ENCODE measurements around the gene CEP131. TPM values are rescaled to one million over a fixed set of nuclear protein-coding genes. Genes with fewer than 3 reads are reported as not detected.

The CEP131 gene
- total and polyA plus RNA-seq, 5 donors from 2014 or later: 1.4 to 9.9 (median 2.0) TPM

DNA sequence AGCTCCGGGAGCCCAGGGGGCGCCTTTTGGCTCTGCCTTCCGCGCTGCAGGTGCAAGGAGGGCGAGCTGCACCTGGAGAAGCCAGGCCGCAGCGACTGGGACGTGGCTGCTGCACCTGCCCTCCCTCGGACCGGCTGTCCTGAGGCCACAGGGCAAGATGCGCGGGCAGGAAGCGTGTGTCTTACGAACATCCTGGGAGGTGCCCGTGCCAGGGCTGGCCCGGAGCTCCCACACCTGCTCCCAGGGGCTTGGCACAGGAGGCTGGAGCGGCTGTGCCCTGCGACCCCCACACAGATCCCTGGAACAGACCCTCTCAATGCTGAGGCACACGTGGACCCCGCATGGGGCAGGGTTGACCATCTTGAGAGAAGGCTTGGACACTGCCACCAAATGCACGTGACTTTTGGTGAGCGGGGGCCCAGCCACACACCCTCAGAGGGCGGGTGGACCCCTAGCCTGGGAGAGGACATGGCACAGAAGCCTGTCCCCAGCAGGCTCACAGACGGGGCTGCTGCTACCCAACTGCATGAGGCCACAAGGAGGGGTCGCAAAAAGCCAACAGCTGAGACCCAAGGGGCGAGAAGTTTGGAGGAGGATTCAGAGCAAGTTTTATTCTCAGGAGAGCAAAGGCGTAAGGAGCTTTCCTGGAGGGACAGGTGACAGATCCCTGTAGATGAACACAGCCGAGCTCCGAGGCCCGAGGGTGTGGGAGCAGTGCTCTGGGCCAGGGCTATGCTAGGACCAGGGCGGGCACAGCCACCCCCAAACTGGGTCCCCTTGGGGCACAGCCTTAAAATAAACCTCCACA is 27.7 kb upstream of the CEP131 start:
- Histone ChIP-seq H3K4me3 (ENCODE audit: low read depth, low read length) (no peak overlapping the region), H3K27me3 (ENCODE audit: control insufficient read depth, insufficient read depth, low read length) (no peaks in the 10 kb centered on the region), H3K9me3 (ENCODE audit: control insufficient read depth in 2 of 2, low read length in 2 of 2) (no peaks in the 10 kb centered on the region), H3K27ac (ENCODE audit: insufficient read depth, low read length, poor library complexity, severe bottlenecking) (no peak overlapping the region), H3K4me1 (ENCODE audit: control insufficient read depth, insufficient read depth, low read length, poor library complexity, severe bottlenecking) (no peaks in the 10 kb centered on the region), H3K36me3 (ENCODE audit: control insufficient read depth, insufficient read depth, low read length) (peaks cover 24% of the 10 kb centered on the region)
- no peaks in the 10 kb centered on the region for H3K27me3 Mint-ChIP-seq
- H3K4me3 Mint-ChIP-seq: no peak overlapping the region
- no peak for DNase-seq
- no peak for ATAC-seq (ENCODE audit: low read depth in 2 of 2)
- no peak overlapping the region for H3K27ac Mint-ChIP-seq
- H3K9me3 Mint-ChIP-seq: peaks cover 0 to 1% (median 0%) of the 10 kb centered on the region in 7 donors
- peaks cover 3 to 10% (median 8%) of the 10 kb centered on the region in 4 donors for H3K4me1 Mint-ChIP-seq
- peaks cover 11% of the 10 kb centered on the region for H3K36me3 Mint-ChIP-seq

DNA sequence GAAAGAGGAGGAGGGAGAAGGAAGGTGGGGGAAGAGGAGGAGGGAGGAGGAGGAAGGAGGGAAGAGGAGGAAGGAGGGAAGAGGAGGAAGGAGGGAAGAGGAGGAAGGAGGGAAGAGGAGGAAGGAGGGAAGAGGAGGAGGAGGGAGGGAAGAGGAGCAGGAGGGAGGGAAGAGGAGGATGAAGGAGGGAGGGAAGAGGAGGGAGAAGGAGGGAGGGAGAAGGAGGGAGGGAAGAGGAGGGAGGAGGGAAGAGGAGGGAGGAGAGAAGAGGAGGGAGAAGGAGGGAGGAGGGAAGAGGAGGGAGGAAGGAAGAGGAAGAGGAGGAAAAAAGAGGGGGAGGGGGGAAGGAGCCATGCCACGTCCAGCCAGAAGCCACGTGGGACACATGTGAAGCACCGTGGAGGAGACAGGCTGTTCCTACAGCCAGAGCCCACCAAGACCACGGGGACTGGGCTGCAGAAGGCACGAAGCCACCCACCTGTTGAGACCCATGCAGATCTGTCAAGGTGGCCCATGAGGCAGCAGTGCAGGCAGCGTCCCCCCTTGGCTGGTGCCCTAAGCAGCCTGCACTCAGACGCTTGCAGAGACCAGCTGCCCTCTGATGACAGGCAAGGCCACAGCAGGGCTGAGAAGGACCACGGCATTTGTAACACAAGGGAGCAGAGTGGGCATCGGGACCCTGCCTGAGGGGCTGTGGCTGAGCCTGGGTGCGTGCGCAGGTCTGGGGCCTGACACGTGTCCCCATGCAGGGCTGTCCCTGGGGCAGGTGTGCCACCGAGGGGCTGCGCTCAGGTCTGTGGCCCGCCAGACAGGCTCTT is 26.7 kb upstream of the CEP131 start:
- Histone ChIP-seq H3K9me3 (ENCODE audit: control insufficient read depth in 2 of 2, low read length in 2 of 2) (no peaks in the 10 kb centered on the region), H3K27ac (ENCODE audit: insufficient read depth, low read length, poor library complexity, severe bottlenecking) (no peak overlapping the region), H3K4me1 (ENCODE audit: control insufficient read depth, insufficient read depth, low read length, poor library complexity, severe bottlenecking) (no peaks in the 10 kb centered on the region), H3K4me3 (ENCODE audit: low read depth, low read length) (no peak overlapping the region), H3K27me3 (ENCODE audit: control insufficient read depth, insufficient read depth, low read length) (no peaks in the 10 kb centered on the region), H3K36me3 (ENCODE audit: control insufficient read depth, insufficient read depth, low read length) (peaks cover 22% of the 10 kb centered on the region)
- Mint-ChIP-seq H3K4me3 (no peak overlapping the region), H3K36me3 (peaks cover 11% of the 10 kb centered on the region), H3K27ac (no peak overlapping the region), H3K4me1 (peaks cover 3 to 10% (median 8%) of the 10 kb centered on the region in 4 donors), H3K9me3 (peaks cover 0 to 1% (median 0%) of the 10 kb centered on the region in 7 donors), H3K27me3 (no peaks in the 10 kb centered on the region)
- DNase-seq: no peak
- ATAC-seq (ENCODE audit: low read depth in 2 of 2): no peak

DNA sequence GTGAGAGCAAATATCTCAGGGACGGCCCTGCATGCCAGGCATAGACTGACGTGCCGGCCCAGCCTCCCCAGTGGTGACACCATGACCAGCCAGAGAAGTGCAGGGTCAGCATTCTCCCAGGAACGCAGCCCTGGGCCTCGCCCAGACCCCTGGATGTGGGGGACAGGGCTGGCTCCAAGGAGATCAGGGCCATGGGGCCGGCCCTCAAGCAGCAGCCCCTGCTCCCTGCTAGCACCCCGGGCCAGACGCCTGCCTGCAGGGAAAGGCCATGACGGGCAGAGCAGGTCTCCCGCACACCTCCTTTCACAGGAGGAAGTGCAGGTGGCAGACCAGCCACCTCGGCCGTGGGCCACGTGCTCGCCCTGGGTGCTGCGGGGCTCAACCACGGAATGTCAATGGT is 25.9 kb upstream of the CEP131 start:
- peaks cover 0 to under 1% (median 0%) of the 10 kb centered on the region in 7 donors for H3K9me3 Mint-ChIP-seq
- no peaks in the 10 kb centered on the region for H3K9me3 ChIP-seq (ENCODE audit: control insufficient read depth in 2 of 2, low read length in 2 of 2)
- H3K4me1 Mint-ChIP-seq: peaks cover 3 to 7% (median 6%) of the 10 kb centered on the region in 4 donors
- H3K4me1 ChIP-seq (ENCODE audit: control insufficient read depth, insufficient read depth, low read length, poor library complexity, severe bottlenecking): no peaks in the 10 kb centered on the region
- ATAC-seq (ENCODE audit: low read depth in 2 of 2) (no peak), DNase-seq (no peak)
- H3K27ac ChIP-seq (ENCODE audit: insufficient read depth, low read length, poor library complexity, severe bottlenecking): no peak overlapping the region
- no peaks in the 10 kb centered on the region for H3K27me3 ChIP-seq (ENCODE audit: control insufficient read depth, insufficient read depth, low read length)
- no peaks in the 10 kb centered on the region for H3K27me3 Mint-ChIP-seq
- H3K36me3 ChIP-seq (ENCODE audit: control insufficient read depth, insufficient read depth, low read length): peaks cover 22% of the 10 kb centered on the region
- peak overlapping the region in 1 of 4 donors; percentile 9 for H3K4me3 Mint-ChIP-seq
- H3K4me3 ChIP-seq (ENCODE audit: low read depth, low read length): no peak overlapping the region
- peaks cover 10% of the 10 kb centered on the region for H3K36me3 Mint-ChIP-seq
- H3K27ac Mint-ChIP-seq: no peak overlapping the region

DNA sequence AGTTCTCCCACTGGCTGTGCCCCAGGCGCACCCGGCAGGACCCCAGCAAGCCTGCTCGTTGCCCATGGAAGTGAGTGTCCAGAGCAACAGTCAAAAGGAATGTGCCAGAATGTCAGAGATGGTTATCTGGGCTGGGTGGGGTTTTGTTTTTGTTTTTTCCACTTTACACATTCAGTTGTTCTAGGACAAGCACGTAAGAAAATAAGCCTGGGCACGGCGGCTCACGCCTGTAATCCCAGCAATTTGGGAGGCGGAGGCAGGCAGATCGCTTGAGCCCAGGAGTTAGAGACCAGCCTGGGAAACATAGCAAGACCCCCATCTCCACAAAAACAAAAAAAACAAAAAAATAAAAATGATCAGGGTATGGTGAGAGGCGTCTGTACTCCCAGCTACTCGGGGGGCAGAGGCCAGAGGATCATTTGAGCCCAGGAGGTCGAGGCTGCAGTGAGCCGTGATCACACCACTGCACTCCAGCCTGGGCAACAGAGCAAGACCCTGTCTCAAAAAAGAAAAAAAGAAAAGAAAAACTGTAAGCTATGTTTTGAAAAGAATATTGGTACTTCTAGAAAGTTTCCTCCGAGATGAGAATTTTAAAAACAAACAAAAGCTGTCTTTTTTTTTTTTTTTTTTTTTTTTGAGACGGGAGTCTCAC is 24.7 kb upstream of the CEP131 start:
- Histone ChIP-seq H3K36me3 (ENCODE audit: control insufficient read depth, insufficient read depth, low read length) (peaks cover 16% of the 10 kb centered on the region), H3K9me3 (ENCODE audit: control insufficient read depth in 2 of 2, low read length in 2 of 2) (no peaks in the 10 kb centered on the region), H3K4me1 (ENCODE audit: control insufficient read depth, insufficient read depth, low read length, poor library complexity, severe bottlenecking) (no peaks in the 10 kb centered on the region), H3K4me3 (ENCODE audit: low read depth, low read length) (no peak overlapping the region), H3K27me3 (ENCODE audit: control insufficient read depth, insufficient read depth, low read length) (no peaks in the 10 kb centered on the region), H3K27ac (ENCODE audit: insufficient read depth, low read length, poor library complexity, severe bottlenecking) (no peak overlapping the region)
- Mint-ChIP-seq H3K4me3 (no peak overlapping the region), H3K27me3 (no peaks in the 10 kb centered on the region), H3K36me3 (peaks cover 2% of the 10 kb centered on the region), H3K9me3 (no peaks in the 10 kb centered on the region), H3K4me1 (no peaks in the 10 kb centered on the region), H3K27ac (no peak overlapping the region)
- ATAC-seq (ENCODE audit: low read depth in 2 of 2) (no peak), DNase-seq (no peak)

DNA sequence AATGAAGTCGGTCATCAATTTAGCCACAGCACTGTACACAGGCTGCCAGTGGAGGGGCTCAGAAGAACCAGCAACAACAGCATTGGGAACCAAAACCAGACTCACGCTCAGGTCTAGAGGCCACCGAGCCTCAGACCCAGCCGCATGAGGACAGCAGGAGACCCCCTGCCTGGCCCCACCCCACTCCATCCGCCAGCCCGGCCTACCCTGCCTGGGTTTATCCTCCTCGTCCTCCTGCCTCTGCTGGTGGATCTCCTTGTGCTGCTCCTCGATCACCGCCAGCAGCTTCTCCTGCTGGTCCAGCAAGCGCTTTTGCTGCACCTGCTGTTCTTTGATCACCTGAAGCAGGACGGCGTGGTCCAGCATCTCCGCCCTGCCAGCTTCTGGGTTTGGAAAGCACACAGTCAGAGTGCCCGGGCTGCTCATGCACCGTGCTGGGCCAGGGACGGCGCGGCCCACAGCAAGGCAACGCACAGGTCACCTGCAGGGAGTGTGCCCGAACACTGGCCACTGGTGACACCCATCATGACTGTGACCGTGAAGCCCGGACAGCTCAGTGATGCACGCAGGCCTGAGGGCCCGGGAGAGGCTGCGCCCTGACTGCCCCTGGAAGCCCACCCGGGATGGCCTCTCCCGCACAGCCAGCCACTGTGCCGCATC is 24.0 kb upstream of the CEP131 start:
- H3K27ac ChIP-seq (ENCODE audit: insufficient read depth, low read length, poor library complexity, severe bottlenecking): no peak overlapping the region
- peaks cover 10% of the 10 kb centered on the region for H3K36me3 ChIP-seq (ENCODE audit: control insufficient read depth, insufficient read depth, low read length)
- H3K27ac Mint-ChIP-seq: peak overlapping the region in 1 of 3 donors; percentile 48
- no peaks in the 10 kb centered on the region for H3K4me1 ChIP-seq (ENCODE audit: control insufficient read depth, insufficient read depth, low read length, poor library complexity, severe bottlenecking)
- no peak overlapping the region for H3K4me3 ChIP-seq (ENCODE audit: low read depth, low read length)
- no peak overlapping the region for H3K4me3 Mint-ChIP-seq
- H3K27me3 ChIP-seq (ENCODE audit: control insufficient read depth, insufficient read depth, low read length): no peaks in the 10 kb centered on the region
- H3K36me3 Mint-ChIP-seq: no peaks in the 10 kb centered on the region
- no peaks in the 10 kb centered on the region for H3K9me3 Mint-ChIP-seq
- H3K27me3 Mint-ChIP-seq: no peaks in the 10 kb centered on the region
- H3K4me1 Mint-ChIP-seq: peaks cover 0 to 5% (median 2%) of the 10 kb centered on the region in 4 donors
- no peaks in the 10 kb centered on the region for H3K9me3 ChIP-seq (ENCODE audit: control insufficient read depth in 2 of 2, low read length in 2 of 2)
- ATAC-seq (ENCODE audit: low read depth in 2 of 2) (no peak), DNase-seq (no peak)

DNA sequence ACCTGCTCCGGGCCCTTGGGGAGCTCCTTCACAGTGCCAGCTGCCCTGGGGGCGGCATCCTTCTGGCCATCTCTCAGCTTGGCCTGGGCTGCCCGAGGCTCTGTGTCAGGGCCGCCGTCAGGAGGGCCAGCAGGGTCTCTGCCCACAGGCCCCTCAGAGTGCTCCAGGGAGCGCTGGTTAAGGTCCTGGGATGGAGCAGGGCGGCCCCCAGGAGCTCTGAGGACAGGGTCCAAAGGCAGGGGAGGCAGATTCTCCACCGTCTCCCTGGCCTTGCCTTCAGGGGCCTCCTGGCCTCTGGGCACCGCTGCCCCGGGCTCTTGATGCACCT is 23.5 kb upstream of the CEP131 start:
- Histone ChIP-seq H3K27me3 (ENCODE audit: control insufficient read depth, insufficient read depth, low read length) (no peaks in the 10 kb centered on the region), H3K4me1 (ENCODE audit: control insufficient read depth, insufficient read depth, low read length, poor library complexity, severe bottlenecking) (no peaks in the 10 kb centered on the region), H3K27ac (ENCODE audit: insufficient read depth, low read length, poor library complexity, severe bottlenecking) (no peak overlapping the region), H3K4me3 (ENCODE audit: low read depth, low read length) (no peak overlapping the region), H3K36me3 (ENCODE audit: control insufficient read depth, insufficient read depth, low read length) (peaks cover 6% of the 10 kb centered on the region), H3K9me3 (ENCODE audit: control insufficient read depth in 2 of 2, low read length in 2 of 2) (no peaks in the 10 kb centered on the region)
- peaks cover 0 to 8% (median 4%) of the 10 kb centered on the region in 4 donors for H3K4me1 Mint-ChIP-seq
- no peak for ATAC-seq (ENCODE audit: low read depth in 2 of 2)
- no peaks in the 10 kb centered on the region for H3K27me3 Mint-ChIP-seq
- no peak overlapping the region for H3K27ac Mint-ChIP-seq
- H3K4me3 Mint-ChIP-seq: no peak overlapping the region
- no peak for DNase-seq
- no peaks in the 10 kb centered on the region for H3K36me3 Mint-ChIP-seq
- no peaks in the 10 kb centered on the region for H3K9me3 Mint-ChIP-seq

DNA sequence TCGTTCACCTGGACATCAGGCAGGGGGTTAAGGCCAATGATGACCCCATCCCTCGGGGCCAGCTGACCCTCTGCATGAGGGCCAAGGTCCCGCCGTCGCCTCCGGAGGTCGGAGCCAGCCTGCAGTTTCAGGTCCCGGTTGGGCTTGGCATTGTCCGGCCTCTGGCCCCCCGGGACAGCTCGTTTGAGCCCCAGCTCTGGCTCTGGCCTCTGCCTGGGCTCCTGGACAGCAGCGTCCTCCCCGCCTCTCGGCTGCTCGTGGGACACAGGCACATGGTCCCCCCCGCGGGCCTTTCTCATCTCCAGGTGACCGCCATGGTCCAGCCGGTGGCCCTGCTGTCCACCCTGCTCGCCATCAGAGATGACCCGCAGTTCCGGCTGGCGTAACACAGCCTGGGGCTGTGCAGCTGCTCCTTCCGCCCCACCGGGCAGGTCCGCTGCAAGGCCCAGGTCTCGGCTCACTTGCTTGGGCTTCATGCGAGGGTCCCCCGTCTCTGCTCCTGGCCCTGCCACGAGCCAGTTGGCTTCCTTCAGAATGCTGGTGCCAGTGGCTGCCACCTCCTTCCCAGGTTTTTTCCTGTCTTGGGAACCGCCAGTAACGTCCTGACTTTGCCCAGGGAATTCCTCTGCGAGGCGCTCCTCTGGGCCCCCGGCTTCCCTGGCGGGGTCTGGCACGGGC is 23.0 kb upstream of the CEP131 start:
- no peak overlapping the region for H3K4me3 Mint-ChIP-seq
- Histone ChIP-seq H3K9me3 (ENCODE audit: control insufficient read depth in 2 of 2, low read length in 2 of 2) (no peaks in the 10 kb centered on the region), H3K4me1 (ENCODE audit: control insufficient read depth, insufficient read depth, low read length, poor library complexity, severe bottlenecking) (peaks cover under 1% of the 10 kb centered on the region), H3K27me3 (ENCODE audit: control insufficient read depth, insufficient read depth, low read length) (no peaks in the 10 kb centered on the region), H3K4me3 (ENCODE audit: low read depth, low read length) (no peak overlapping the region), H3K36me3 (ENCODE audit: control insufficient read depth, insufficient read depth, low read length) (peaks cover 2% of the 10 kb centered on the region), H3K27ac (ENCODE audit: insufficient read depth, low read length, poor library complexity, severe bottlenecking) (no peak overlapping the region)
- no peak for DNase-seq
- H3K27me3 Mint-ChIP-seq: no peaks in the 10 kb centered on the region
- no peak for ATAC-seq (ENCODE audit: low read depth in 2 of 2)
- no peaks in the 10 kb centered on the region for H3K9me3 Mint-ChIP-seq
- no peak overlapping the region for H3K27ac Mint-ChIP-seq
- peaks cover 2% of the 10 kb centered on the region for H3K36me3 Mint-ChIP-seq
- H3K4me1 Mint-ChIP-seq: peaks cover 0 to 13% (median 8%) of the 10 kb centered on the region in 4 donors
